ENCODE measurements around the gene TAS2R46.

DNA sequence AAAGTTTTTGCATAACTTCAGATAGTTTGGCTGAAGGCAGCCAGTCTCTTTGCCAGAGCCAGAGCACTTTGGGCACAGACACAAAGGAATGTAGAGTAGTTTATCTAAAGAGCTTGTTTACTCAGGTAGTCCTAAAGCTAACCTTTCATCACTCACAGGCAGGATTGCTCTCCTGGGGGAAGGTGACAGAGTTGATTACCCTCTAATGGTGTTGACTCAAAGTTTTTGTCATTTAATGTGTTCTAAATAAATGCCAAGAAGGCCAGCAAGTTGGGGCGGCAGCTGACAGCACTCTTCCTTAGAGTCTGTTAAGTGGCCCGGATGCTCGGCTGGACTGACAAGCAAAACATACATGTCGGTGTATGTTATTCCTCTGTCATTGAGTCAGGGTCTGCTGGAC, 9.3 kb upstream of the TAS2R46 start:
- TF ChIP-seq POLR2A (IDR thresholded peaks at IDR 0.05; ENCODE audit: low read depth, low read length) (no peak), TAF1 (IDR thresholded peaks at IDR 0.05; ENCODE audit: low read depth, low read length) (no peak), POLR2AphosphoS5 (IDR thresholded peaks at IDR 0.05; ENCODE audit: low read depth, low read length) (no peak), SPI1 (IDR thresholded peaks at IDR 0.05; ENCODE audit: low read depth, low read length) (no peak), POU2F2 (IDR thresholded peaks at IDR 0.05; ENCODE audit: low read depth, low read length) (no peak), PAX5 (IDR thresholded peaks at IDR 0.05; ENCODE audit: insufficient read depth, low read length, severe bottlenecking) (no peak)

All from GM12891 (cell line).